Endothelial cell of umbilical vein (primary cell): Measurements from ENCODE around the gene MMP8. TPM values are rescaled to one million over a fixed set of nuclear protein-coding genes. Genes with fewer than 3 reads are reported as not detected.

Experiments
- Bru-seq: library from RNA; stranded (reverse); fragments of 400-500 nt; gene quantifications from one replicate; lab custom pipeline; 2021; lab: Mats Ljungman, UMichigan
- BruChase-seq, 2 experiments: library from RNA; stranded (reverse); fragments of 400-500 nt; gene quantifications; one replicate each; lab custom pipeline; 2021; lab: Mats Ljungman, UMichigan
- BruUV-seq: library from RNA; stranded (reverse); fragments of 400-500 nt; replicated peaks from 2 replicates; lab custom pipeline; 2021; lab: Mats Ljungman, UMichigan
- CTCF ChIA-PET: fragments of 300-600, 350-600 bp; sonication (Branson Sonifier 250); formaldehyde crosslinking; loops from one replicate; lab custom pipeline; 2021; ENCODE audit warnings: antibody characterized with exemption, inconsistent platforms; lab: Charles Lee
- POLR2A ChIA-PET: fragments of 300-600, 350-600 bp; sonication (Branson Sonifier 250); formaldehyde crosslinking; loops from one replicate; lab custom pipeline; 2021; ENCODE audit warnings: antibody characterized with exemption, inconsistent platforms; lab: Charles Lee
- DNase-seq: peaks from one replicate; pipeline ENCODE4 v3.0.0-alpha.2; 2011; ENCODE audit warnings: low read depth, low spot score
- FAIRE-seq: peaks from 2 replicates; lab custom pipeline; 2011; peaks lifted over from hg19 to GRCh38; lab: Jason Lieb, UNC
- H2AFZ ChIP-seq: 2 replicates; pipeline ENCODE4 v1.6.0; 2012; ENCODE audit warnings: low read depth, low read length, control low read depth, inconsistent platforms
- H3K27ac ChIP-seq: 2 replicates; pipeline ENCODE4 v1.5.1; 2011; ENCODE audit warnings: low read depth, mild to moderate bottlenecking, control low read depth, low read length, moderate library complexity; ENCODE audit not compliant: insufficient read depth
- H3K27me3 ChIP-seq, 2 experiments: 2 replicates each; pipeline versions ENCODE4 v1.6.0 to v1.6.1; 2011; ENCODE audit warnings: low read length in 2 of 2, mixed read lengths in 1 of 2; ENCODE audit not compliant: control insufficient read depth in 2 of 2, insufficient read depth in 2 of 2
- H3K36me3 ChIP-seq, 2 experiments: 2 replicates in 1 of 2; 3 replicates in 1 of 2; pipeline ENCODE4 v1.5.1; 2011; ENCODE audit warnings: low read length in 2 of 2, mild to moderate bottlenecking in 1 of 2, moderate library complexity in 1 of 2; ENCODE audit not compliant: control insufficient read depth in 2 of 2, insufficient read depth in 2 of 2; ENCODE audit errors: extremely low read depth in 1 of 2
- H3K4me1 ChIP-seq: 3 replicates; pipeline ENCODE4 v1.5.1; 2011; ENCODE audit warnings: mild to moderate bottlenecking, low read length; ENCODE audit not compliant: control insufficient read depth, insufficient read depth; ENCODE audit errors: extremely low read depth
- H3K4me2 ChIP-seq: 2 replicates; pipeline ENCODE4 v1.6.1; 2011; ENCODE audit warnings: low read length, control low read depth, mixed read lengths; ENCODE audit not compliant: insufficient read depth
- H3K4me3 ChIP-seq, 3 experiments: fragments of 200-600 bp in 1 of 3; sonication (generic), shearing (Covaris generic) in 1 of 3; replicated peaks in 1 of 3; 2 replicates each; pipeline ENCODE4 v1.5.1; 2011 to 2016; ENCODE audit warnings: control low read depth in 3 of 3, low read length in 3 of 3, mild to moderate bottlenecking in 2 of 3, inconsistent platforms in 1 of 3, low read depth in 1 of 3, moderate library complexity in 1 of 3; ENCODE audit not compliant: insufficient read depth in 1 of 3
- H3K79me2 ChIP-seq: 2 replicates; pipeline ENCODE4 v1.6.0; 2012; ENCODE audit warnings: low read length, inconsistent platforms; ENCODE audit not compliant: control insufficient read depth, insufficient read depth
- H3K9ac ChIP-seq: replicated peaks from 2 replicates; pipeline ENCODE3; 2011; ENCODE audit warnings: low read length, control low read depth; ENCODE audit not compliant: insufficient read depth; ENCODE audit errors: extremely low read depth
- H3K9me1 ChIP-seq: replicated peaks from 3 replicates; pipeline ENCODE4 v1.6.0; 2011; ENCODE audit warnings: mild to moderate bottlenecking, low read length; ENCODE audit not compliant: control insufficient read depth, insufficient read depth; ENCODE audit errors: extremely low read depth
- H3K9me3 ChIP-seq: replicated peaks from 2 replicates; pipeline ENCODE4 v1.5.1; 2012; ENCODE audit warnings: low read length, inconsistent platforms; ENCODE audit not compliant: control insufficient read depth, insufficient read depth
- H4K20me1 ChIP-seq: replicated peaks from 2 replicates; pipeline ENCODE3; 2011; ENCODE audit warnings: mild to moderate bottlenecking, low read length; ENCODE audit not compliant: control insufficient read depth, insufficient read depth; ENCODE audit errors: extremely low read depth
- EZH2 ChIP-seq: IDR thresholded peaks from 2 replicates; pipeline ENCODE4 v1.6.1; 2012; ENCODE audit warnings: borderline replicate concordance, low read depth, mild to moderate bottlenecking, moderate library complexity, low read length, inconsistent platforms; ENCODE audit not compliant: severe bottlenecking
- FOS ChIP-seq: IDR thresholded peaks from 2 replicates; pipeline ENCODE4 v1.6.1; 2011; ENCODE audit warnings: mild to moderate bottlenecking, low read length, moderate library complexity, borderline replicate concordance; ENCODE audit not compliant: insufficient read depth
- GATA2 ChIP-seq: IDR thresholded peaks from 2 replicates; pipeline ENCODE4 v1.7.0; 2011; ENCODE audit warnings: low read depth, mild to moderate bottlenecking, moderate library complexity, mixed read lengths, low read length; ENCODE audit not compliant: insufficient read length, insufficient read depth
- JUN ChIP-seq: IDR thresholded peaks from 2 replicates; pipeline ENCODE4 v1.6.1; 2011; ENCODE audit warnings: borderline replicate concordance, low read depth; ENCODE audit not compliant: insufficient read length, insufficient read depth
- MYC ChIP-seq: IDR thresholded peaks from one replicate; pipeline ENCODE4 v1.6.1; 2011; ENCODE audit warnings: mild to moderate bottlenecking, low read depth, low read length
- POLR2A ChIP-seq: IDR thresholded peaks from 2 replicates; pipeline ENCODE4 v1.6.1; 2012; ENCODE audit warnings: low read depth, mild to moderate bottlenecking, control low read depth, low read length
- POLR2AphosphoS5 ChIP-seq: IDR thresholded peaks from 2 replicates; pipeline ENCODE4 v1.6.1; 2012; ENCODE audit warnings: low read depth, mild to moderate bottlenecking, control low read depth, low read length, moderate library complexity; ENCODE audit not compliant: insufficient read depth
- dilution Hi-C: fragments of 300-500 bp; cut with MboI; formaldehyde crosslinking; loops from one replicate; pipeline ENCODE4 v1.15.0; 2019; ENCODE audit warnings: low sequenced_read_pairs; ENCODE audit not compliant: extremely low pct_ligation_motif_present
- intact Hi-C: fragments of 100-400 bp; cut with micrococcal nuclease; formaldehyde crosslinking; loops from one replicate; pipeline ENCODE4 v1.10.0; 2022
- long read RNA-seq: library from polyadenylated mRNA; stranded (forward); transcript quantifications from one replicate; pipeline ENCODE4 v2.0.0, GENCODE V29; 2021
- polyA minus RNA-seq, 3 experiments: library from RNA; depleted of rRNA, polyadenylated mRNA; stranded (reverse); fragments of >200 nt; gene quantifications; 1 replicate in 1 of 3; 2 replicates in 2 of 3; pipeline ENCODE4 v1.2.3, GENCODE V29; 2011
- polyA plus RNA-seq, 4 experiments: library from polyadenylated mRNA; depleted of rRNA in 3 of 4; stranded (reverse) in 3 of 4; unstranded in 1 of 4; fragments of >200 nt; gene quantifications; 2 replicates each; pipeline versions ENCODE4 v1.2.1 to v1.2.3, GENCODE V29; 2011 to 2012; ENCODE audit warnings: missing spikeins in 1 of 4
- total RNA-seq: library from RNA; stranded (reverse); gene quantifications from 2 replicates; pipeline ENCODE4 v1.2.3, GENCODE V29; 2021
- TF ChIP-seq, protein P1 (sequence below): IDR thresholded peaks from 2 replicates; pipeline ENCODE4 v1.6.1; 2011; ENCODE audit not compliant: insufficient read depth, insufficient read length
- TF ChIP-seq, protein P2 (sequence below), 2 donors: IDR thresholded peaks; 1 replicate in 1 of 2; 2 replicates in 1 of 2; pipeline ENCODE4 v1.5.1; 2011; ENCODE audit warnings: low read length in 2 of 2, mild to moderate bottlenecking in 2 of 2, moderate library complexity in 2 of 2, control low read depth in 1 of 2, inconsistent platforms in 1 of 2, low read depth in 1 of 2; ENCODE audit not compliant: insufficient read depth in 1 of 2; ENCODE audit errors: extremely low read depth in 1 of 2

MMP8 gene, protein sequence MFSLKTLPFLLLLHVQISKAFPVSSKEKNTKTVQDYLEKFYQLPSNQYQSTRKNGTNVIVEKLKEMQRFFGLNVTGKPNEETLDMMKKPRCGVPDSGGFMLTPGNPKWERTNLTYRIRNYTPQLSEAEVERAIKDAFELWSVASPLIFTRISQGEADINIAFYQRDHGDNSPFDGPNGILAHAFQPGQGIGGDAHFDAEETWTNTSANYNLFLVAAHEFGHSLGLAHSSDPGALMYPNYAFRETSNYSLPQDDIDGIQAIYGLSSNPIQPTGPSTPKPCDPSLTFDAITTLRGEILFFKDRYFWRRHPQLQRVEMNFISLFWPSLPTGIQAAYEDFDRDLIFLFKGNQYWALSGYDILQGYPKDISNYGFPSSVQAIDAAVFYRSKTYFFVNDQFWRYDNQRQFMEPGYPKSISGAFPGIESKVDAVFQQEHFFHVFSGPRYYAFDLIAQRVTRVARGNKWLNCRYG
- total RNA-seq (not detected in 2 replicates), polyA plus RNA-seq (not detected in 2 replicates), polyA minus RNA-seq (not detected in 2 replicates), Bru-seq, nascent RNA (not detected), BruChase-seq, experiment 1, labeled RNA remaining after a 6-hour chase (not detected), BruChase-seq, experiment 2, labeled RNA remaining after a 2-hour chase (not detected)
- not detected in 2 replicates for polyA plus RNA-seq (2011; cell fraction: cytosol; rRNA removed)
- not detected in 2 replicates for polyA plus RNA-seq (2011; cell fraction: nucleus; rRNA removed)
- polyA plus RNA-seq (2012): not detected in 2 replicates
- polyA minus RNA-seq (2011; cell fraction: cytosol; rRNA and poly(A)+ RNA removed): not detected
- not detected in 2 replicates for polyA minus RNA-seq (2011; cell fraction: nucleus; rRNA and poly(A)+ RNA removed)
- long read RNA-seq: 0 reads

DNA sequence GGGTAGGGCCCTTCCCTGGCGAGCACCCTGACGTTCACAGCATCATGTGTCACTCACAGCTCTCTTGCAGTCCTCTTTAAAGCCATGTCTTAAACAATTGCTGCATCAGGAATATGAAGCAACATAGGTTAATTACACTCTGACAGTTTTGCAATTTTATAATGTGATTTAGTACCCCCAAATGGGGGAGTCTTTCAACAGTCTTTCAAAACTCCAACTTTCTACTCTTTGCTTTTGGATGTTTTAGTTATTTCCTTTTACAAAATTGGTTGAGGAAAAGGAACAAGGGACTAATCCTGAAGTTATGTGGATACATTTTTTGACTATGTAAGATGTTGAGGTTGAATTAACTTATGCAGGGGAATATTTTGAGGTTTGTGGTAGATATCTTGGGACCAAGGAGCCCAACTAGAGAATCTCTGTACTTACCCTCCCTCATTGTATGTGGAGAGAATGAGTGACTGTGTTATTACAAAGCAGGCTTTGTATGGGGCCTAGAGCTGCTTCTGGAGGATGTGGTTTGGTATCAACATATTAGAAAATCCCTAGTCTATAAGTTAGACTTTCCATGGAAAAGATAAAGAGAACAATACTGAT lies at the start of gene MMP8:
TSS of gene MMP8 (minus strand) at position 51 of the 597 bp plus-strand sequence. CDS start 99 bp downstream, outside the sequence.
- H3K9ac ChIP-seq: no peak within 1 kb of the TSS
- no peak for DNase-seq
- H3K4me1 ChIP-seq: peaks cover 26% of the 10 kb centered on the region
- no peaks in the 10 kb centered on the region for H3K79me2 ChIP-seq
- no peak for FAIRE-seq
- no TSS peak for BruUV-seq
- H4K20me1 ChIP-seq: no peaks in the 10 kb centered on the region
- ChIA-PET CTCF (no interaction called here), POLR2A (no interaction called here)
- H2AFZ ChIP-seq: no peak within 1 kb of the TSS
- H3K9me1 ChIP-seq: no peaks in the 10 kb centered on the region
- H3K36me3 ChIP-seq: no peaks in the 10 kb centered on the region
- TF ChIP-seq, protein P1, sequence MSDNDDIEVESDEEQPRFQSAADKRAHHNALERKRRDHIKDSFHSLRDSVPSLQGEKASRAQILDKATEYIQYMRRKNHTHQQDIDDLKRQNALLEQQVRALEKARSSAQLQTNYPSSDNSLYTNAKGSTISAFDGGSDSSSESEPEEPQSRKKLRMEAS: no peak
- TF ChIP-seq FOS (no peak), POLR2AphosphoS5 (no peak), MYC (no peak), EZH2 (no peak), GATA2 (no peak), POLR2A (no peak), JUN (no peak)
- TF ChIP-seq, protein P2, sequence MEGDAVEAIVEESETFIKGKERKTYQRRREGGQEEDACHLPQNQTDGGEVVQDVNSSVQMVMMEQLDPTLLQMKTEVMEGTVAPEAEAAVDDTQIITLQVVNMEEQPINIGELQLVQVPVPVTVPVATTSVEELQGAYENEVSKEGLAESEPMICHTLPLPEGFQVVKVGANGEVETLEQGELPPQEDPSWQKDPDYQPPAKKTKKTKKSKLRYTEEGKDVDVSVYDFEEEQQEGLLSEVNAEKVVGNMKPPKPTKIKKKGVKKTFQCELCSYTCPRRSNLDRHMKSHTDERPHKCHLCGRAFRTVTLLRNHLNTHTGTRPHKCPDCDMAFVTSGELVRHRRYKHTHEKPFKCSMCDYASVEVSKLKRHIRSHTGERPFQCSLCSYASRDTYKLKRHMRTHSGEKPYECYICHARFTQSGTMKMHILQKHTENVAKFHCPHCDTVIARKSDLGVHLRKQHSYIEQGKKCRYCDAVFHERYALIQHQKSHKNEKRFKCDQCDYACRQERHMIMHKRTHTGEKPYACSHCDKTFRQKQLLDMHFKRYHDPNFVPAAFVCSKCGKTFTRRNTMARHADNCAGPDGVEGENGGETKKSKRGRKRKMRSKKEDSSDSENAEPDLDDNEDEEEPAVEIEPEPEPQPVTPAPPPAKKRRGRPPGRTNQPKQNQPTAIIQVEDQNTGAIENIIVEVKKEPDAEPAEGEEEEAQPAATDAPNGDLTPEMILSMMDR (IDR thresholded peaks at IDR 0.05; ENCODE audit: extremely low read depth in 1 of 2, insufficient read depth in 1 of 2, low read depth in 1 of 2, low read length in 2 of 2): no peak
- H3K4me3 ChIP-seq: no peak within 1 kb of the TSS
- intact Hi-C loops: no loop called here
- dilution Hi-C loops: no loop called here
- H3K4me2 ChIP-seq: no peak within 1 kb of the TSS
- H3K9me3 ChIP-seq: no peaks in the 10 kb centered on the region
- H3K27ac ChIP-seq: no peak within 1 kb of the TSS
- H3K27me3 ChIP-seq: no peaks in the 10 kb centered on the region
